NCI-H1105 (cell line): ENCODE measurements around the gene C12orf76.

Experiments used
- DNase-seq: peaks from one replicate; lab custom pipeline; 2025; lab: John Stamatoyannopoulos, UW

The C12orf76 gene

DNA sequence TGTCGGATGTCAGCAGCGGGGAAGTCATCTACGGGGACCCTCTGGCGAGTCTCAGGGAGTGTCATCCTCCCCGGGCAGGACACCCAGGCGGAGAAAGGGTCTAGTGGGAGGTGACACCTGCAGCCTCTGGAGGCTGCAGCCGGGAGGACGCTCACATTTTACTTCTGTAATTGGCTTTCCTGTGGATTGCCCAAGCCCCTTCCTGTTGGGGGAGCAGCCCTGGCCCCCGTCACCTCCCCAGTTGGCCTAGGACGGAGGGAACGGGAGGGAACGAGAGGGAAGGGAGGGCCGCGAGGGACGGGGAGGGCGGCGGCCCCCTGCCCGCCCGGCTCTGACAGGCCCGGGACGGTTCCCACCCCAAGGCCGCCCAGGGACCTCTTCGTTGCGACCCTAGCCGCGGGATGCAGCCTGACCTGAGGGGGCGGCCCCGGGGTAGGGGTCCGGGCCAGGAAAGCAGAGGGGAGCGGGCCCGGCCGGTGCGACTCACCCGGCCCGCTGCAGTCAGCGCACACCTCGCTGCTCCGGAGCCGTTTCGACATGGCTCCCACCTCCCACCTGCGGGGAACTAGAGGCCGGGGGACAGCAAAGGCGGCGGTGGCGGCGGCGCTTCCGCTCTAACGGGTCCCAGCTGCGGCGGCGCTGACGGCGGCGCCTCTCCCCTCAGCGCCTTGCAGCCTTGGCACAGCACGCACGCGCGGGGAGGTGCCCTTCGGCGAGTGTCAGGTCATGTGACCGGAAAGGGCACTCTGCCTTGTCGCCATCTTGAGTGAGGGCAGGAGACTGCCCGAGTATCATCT is 52.4 kb downstream of the C12orf76 start, which contains the start of gene GIT2:
GIT2 (minus strand) TSS at position 683 of the 797 bp plus-strand sequence; CDS start at position 539, 144 bp downstream.
- peak; percentile 94 for DNase-seq

DNA sequence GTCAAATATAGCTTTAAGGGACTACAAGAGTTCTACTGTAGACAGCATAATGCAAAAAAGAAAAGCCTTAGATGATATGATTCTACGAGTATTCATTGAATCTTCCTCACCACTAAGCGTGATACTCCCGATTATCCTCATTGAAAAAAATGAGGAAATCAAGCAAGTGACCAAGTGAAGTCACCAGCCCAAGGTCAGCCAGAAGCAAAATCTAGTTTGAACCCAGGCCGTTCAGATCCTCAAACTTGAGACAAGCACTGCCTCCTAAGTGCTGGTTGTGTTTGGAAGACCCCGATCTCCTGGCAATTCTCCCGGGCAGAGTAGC is 53.0 kb downstream of the C12orf76 start:
- DNase-seq: no peak

DNA sequence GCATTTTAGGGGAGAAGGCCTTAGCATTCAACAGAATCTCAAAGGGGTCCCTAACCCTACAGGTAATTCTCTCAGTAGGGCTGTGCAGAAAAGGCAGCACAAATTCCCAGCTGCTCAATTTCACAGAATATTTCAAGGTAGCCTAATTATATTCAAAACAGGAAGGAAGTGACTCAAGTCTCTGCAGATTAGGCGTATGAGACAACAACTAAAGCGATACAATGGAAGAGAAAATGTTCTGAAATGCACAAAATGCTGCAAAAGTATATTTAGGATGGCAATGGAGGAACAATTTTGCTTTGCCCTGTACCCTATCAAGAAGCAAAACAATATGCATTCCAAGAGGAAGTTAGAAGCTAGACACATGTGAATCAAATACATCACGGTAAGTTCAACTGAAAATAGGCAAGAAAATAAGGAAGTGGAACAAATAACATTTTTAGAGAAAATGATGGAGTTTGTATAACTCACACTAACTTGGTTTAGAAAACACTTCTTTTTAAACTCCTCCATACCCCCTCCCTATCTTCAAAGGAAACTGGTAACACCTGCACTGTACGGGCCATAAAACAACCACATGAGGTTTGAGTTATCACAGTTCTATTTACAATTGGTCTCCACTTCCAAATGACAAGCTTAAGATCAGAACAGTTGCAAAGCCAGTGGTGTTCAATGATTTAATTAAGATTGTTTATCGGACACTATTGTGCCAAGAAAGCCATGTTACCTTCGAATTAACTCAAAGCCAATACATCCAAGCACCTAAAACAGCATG is 53.7 kb downstream of the C12orf76 start:
- no peak for DNase-seq

DNA sequence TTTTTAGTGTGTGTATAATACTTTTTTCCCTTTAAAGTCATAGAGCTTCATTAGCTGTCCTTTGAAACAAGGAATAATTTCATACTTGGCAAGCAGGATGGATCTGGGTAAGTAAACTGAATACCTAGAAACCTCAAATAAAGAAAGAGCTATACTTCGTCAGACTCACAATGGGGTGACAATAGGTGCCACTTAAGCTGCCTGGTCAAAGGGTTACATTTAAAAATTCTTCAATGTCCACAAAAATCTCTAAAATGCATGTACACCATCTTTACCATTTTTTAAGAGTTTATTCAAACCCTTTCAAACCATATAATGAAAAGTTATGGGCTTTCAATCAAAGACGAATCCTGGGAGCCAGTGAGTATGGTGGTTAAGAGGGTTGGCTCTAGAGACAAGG is 55.2 kb downstream of the C12orf76 start:
- no peak for DNase-seq

DNA sequence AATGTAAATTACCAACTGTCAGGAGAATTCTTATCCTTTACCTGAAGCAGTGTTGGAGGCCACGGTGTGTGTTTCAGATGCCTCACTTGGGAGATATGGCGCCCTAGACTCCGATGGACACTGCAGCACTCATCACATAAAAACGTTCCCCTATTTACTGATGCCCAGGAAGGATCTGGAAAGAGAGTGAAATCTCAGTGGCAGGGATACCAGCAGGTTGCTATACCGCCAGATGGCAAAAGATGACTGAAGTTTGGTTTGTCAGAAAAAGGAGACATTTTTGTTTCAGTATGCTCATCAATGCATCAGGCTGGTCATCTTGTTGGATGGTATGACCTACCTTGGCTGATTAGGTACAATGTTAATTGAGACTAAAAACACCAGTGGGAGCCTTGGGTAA is 56.7 kb downstream of the C12orf76 start:
- no peak for DNase-seq
